Measurements from ENCODE around the gene TP53.

- TF ChIP-seq CTCF (conservative IDR thresholded peaks at IDR 0.05; ENCODE audit: low read length) (no peak), EZH2phosphoT487 (IDR thresholded peaks at IDR 0.05; ENCODE audit: borderline replicate concordance) (no peak)
Measured at GRCh38 chr17:7627250-7628121, 59.8 kb downstream of the TP53 start, which contains the start of gene SAT2.
